Large intestine (tissue), 3 donors: Measurements from ENCODE around the gene AGAP9. TPM values are rescaled to one million over a fixed set of nuclear protein-coding genes. Genes with fewer than 3 reads are reported as not detected.

Source experiments
- DNase-seq, 2 donors: peaks; one replicate each; pipeline versions ENCODE4 v3.0.0 to v3.0.0-alpha.2; 2013
- H3K27ac ChIP-seq: one replicate; pipeline ENCODE4 v1.5.1; 2013; ENCODE audit warnings: low read length
- H3K27me3 ChIP-seq: 2 replicates; pipeline ENCODE4 v1.6.1; 2013; ENCODE audit warnings: low read length; ENCODE audit not compliant: control insufficient read depth, insufficient read depth
- H3K36me3 ChIP-seq: 2 replicates; pipeline ENCODE4 v1.6.1; 2013; ENCODE audit warnings: low read length; ENCODE audit not compliant: control insufficient read depth, insufficient read depth
- H3K4me1 ChIP-seq: one replicate; pipeline ENCODE4 v1.6.1; 2013; ENCODE audit warnings: low read length; ENCODE audit not compliant: control insufficient read depth, insufficient read depth
- H3K4me3 ChIP-seq: one replicate; pipeline ENCODE4 v1.5.1; 2013; ENCODE audit warnings: low read length
- H3K9me3 ChIP-seq: one replicate; pipeline ENCODE4 v1.6.1; 2013; ENCODE audit warnings: mild to moderate bottlenecking, low read depth, low read length, moderate library complexity; ENCODE audit not compliant: control insufficient read depth
- WGBS: methylation state at CpG from one replicate; pipeline ENCODE4 v1.1.5; 2013; ENCODE audit warnings: low lambda C conversion rate; ENCODE audit not compliant: insufficient coverage; 5-methylcytosine and 5-hydroxymethylcytosine counted together
- polyA plus RNA-seq: library from polyadenylated mRNA; unstranded; fragments of 120-200 nt; gene quantifications from one replicate; pipeline ENCODE4 v1.2.1, GENCODE V29; 2013

Gene AGAP9
- polyA plus RNA-seq, 1 donor: 59.1 TPM

- Histone ChIP-seq H3K4me3 (no peak overlapping the region), H3K9me3 (peaks cover 8% of the 10 kb centered on the region), H3K27ac (no peak overlapping the region), H3K36me3 (no peaks in the 10 kb centered on the region), H3K4me1 (peaks cover 57% of the 10 kb centered on the region), H3K27me3 (no peaks in the 10 kb centered on the region)
- no peak for DNase-seq
- no CpG with 5 or more reads among the region's 7 CpGs for WGBS
Observed at GRCh38 chr10:47451998-47452494, 71.4 kb downstream of the AGAP9 start.

Other genes with a start within 250 kb of the AGAP9 start
- gene GDF10, start 223.4 kb downstream of the AGAP9 start, polyA plus RNA-seq: 2.5 TPM
- not detected for gene GDF2, start 201.2 kb downstream of the AGAP9 start, polyA plus RNA-seq
- gene RBP3, start 175.3 kb downstream of the AGAP9 start, polyA plus RNA-seq: 0.06 TPM
- gene ZNF488, start 139.3 kb downstream of the AGAP9 start, polyA plus RNA-seq: 2.2 TPM
- 18.2 TPM for gene ANXA8, start 39.5 kb downstream of the AGAP9 start, polyA plus RNA-seq
- not detected for gene FAM25G, start 31.9 kb downstream of the AGAP9 start, polyA plus RNA-seq
- gene SYT15B, start 240.0 kb upstream of the AGAP9 start, polyA plus RNA-seq: 1.5 TPM